Muscle of leg (tissue), 11 donors: ENCODE data around the gene RNF213. TPM values are rescaled to one million over a fixed set of nuclear protein-coding genes. Genes with fewer than 3 reads are reported as not detected.

Source experiments
- DNase-seq: peaks from one replicate; pipeline ENCODE4 v3.0.0; 2013
- H3K27ac ChIP-seq: one replicate; pipeline ENCODE4 v1.5.1; 2013; ENCODE audit warnings: mild to moderate bottlenecking, low read length, control low read depth
- H3K27me3 ChIP-seq: one replicate; pipeline ENCODE4 v1.6.1; 2013; ENCODE audit warnings: low read length; ENCODE audit not compliant: control insufficient read depth, insufficient read depth
- H3K36me3 ChIP-seq: one replicate; pipeline ENCODE4 v1.6.1; 2013; ENCODE audit warnings: low read length; ENCODE audit not compliant: control insufficient read depth, insufficient read depth
- H3K4me1 ChIP-seq: one replicate; pipeline ENCODE4 v1.6.1; 2013; ENCODE audit warnings: low read length; ENCODE audit not compliant: control insufficient read depth, insufficient read depth
- H3K4me3 ChIP-seq: one replicate; pipeline ENCODE4 v1.5.1; 2013; ENCODE audit warnings: low read length, control low read depth
- H3K9me3 ChIP-seq: replicated peaks from 2 replicates; pipeline ENCODE4 v1.6.1; 2013; ENCODE audit warnings: low read depth, low read length; ENCODE audit not compliant: control insufficient read depth
- WGBS: methylation state at CpG from one replicate; pipeline ENCODE4 v1.1.5; 2013; ENCODE audit warnings: missing lambda C conversion rate; ENCODE audit not compliant: insufficient coverage; 5-methylcytosine and 5-hydroxymethylcytosine counted together
- polyA plus RNA-seq, 8 donors: library from polyadenylated mRNA; unstranded; fragments of 120-200 nt; gene quantifications; one replicate each; pipeline versions ENCODE4 v1.2.1 to v1.2.3, GENCODE V29; 2013; ENCODE audit warnings: inconsistent platforms in 1 of 8, low replicate concordance in 1 of 8; ENCODE audit not compliant: insufficient read length in 8 of 8, insufficient read depth in 1 of 8
- total RNA-seq: library from RNA; stranded (reverse); fragments of 120-200 nt; gene quantifications from one replicate; pipeline ENCODE4 v1.2.4, GENCODE V29; 2013

Gene RNF213
- total and polyA plus RNA-seq, 9 donors, result 23.0 to 43.0 (median 32.9) TPM

DNA sequence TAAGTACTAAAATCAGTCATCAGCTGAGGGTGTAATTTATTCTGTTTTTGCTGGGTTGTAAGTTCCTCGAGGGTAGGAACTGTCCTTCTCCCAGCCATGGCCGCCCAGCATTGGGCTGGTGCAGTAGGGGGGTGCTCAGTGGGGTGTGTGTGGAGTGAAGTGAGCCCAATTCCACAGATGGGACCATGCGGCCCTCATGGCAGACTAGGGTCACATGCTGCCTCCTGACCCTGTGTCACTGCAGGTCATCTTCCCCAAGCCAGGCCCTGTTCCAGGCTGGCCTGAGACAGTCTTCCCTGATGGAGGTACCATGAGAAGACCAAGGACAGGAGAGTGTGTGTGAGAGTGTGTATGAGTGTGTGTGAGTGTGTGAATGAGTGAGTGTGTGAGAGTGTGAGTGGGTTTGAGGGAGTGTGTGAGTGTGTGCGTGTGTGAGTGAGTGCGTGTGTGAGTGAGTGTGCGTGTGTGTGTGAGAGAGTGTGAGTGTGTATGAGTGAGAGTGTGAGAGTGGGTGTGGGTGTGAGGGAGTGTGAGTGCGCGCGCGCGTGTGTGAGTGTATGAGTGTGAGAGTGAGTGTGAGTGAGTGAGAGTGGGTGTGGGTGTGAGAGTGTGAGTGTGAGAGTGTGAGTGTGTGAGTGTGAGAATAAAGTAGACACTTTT is 36.7 kb upstream of the RNF213 start:
- no peaks in the 10 kb centered on the region for H3K27me3 ChIP-seq
- 67% methylated on average over 11 of the region's 11 CpGs for WGBS
- peaks cover 20% of the 10 kb centered on the region for H3K4me1 ChIP-seq
- H3K36me3 ChIP-seq, result peaks cover 22% of the 10 kb centered on the region
- no peak for DNase-seq
- no peaks in the 10 kb centered on the region for H3K9me3 ChIP-seq
- no peak overlapping the region for H3K4me3 ChIP-seq
- H3K27ac ChIP-seq, result no peak overlapping the region

DNA sequence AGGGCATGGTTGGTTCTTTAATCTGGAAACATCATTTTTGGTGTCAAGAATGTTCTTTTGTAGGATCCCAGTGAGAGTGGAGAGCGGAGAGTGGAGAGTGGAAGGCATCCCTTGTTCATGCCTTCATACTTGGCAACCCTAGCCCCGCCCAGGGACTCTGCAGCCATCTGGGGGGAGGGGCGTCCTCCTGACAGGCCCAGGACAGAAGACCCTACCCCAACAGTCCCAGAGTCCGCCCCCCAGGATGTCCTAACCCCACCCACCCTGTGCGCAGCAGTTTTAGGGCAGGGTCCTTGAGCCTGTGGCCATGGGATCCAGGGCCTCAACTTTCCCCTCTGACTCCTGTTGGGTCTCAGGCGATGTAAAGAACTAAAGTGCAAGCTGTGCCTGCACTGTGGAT is 36.0 kb upstream of the RNF213 start:
- 90% methylated on average over 3 of the region's 6 CpGs for WGBS
- Histone ChIP-seq H3K36me3 (peaks cover 23% of the 10 kb centered on the region), H3K9me3 (no peaks in the 10 kb centered on the region), H3K4me3 (no peak overlapping the region), H3K27ac (no peak overlapping the region), H3K4me1 (peaks cover 13% of the 10 kb centered on the region), H3K27me3 (no peaks in the 10 kb centered on the region)
- DNase-seq, result no peak

DNA sequence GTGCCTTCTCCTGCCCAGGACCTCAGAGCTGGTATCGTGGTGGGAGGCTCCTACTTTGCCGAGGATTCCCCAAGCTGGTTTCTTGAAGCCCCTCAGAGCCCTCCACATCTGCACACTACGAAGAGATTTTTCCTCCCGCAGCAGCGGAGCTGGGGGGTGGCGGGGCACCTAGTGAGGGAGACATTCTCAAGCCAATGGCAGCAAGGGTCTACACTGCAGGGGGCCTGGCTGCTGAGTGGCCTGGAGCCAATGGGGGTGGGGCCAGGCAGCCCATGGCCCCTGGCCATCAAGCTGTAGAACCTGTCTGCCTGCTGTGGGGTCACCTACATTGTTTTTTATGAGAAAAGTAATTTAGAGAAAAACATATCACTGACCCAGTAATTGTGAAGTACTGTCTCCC is 35.4 kb upstream of the RNF213 start:
- H3K4me1 ChIP-seq, result peaks cover 10% of the 10 kb centered on the region
- no peak for DNase-seq
- peaks cover 26% of the 10 kb centered on the region for H3K36me3 ChIP-seq
- H3K27ac ChIP-seq, result no peak overlapping the region
- H3K4me3 ChIP-seq, result no peak overlapping the region
- no peaks in the 10 kb centered on the region for H3K9me3 ChIP-seq
- 67% methylated on average over 3 of the region's 6 CpGs for WGBS
- H3K27me3 ChIP-seq, result no peaks in the 10 kb centered on the region

- Histone ChIP-seq H3K4me3 (no peak overlapping the region), H3K4me1 (no peaks in the 10 kb centered on the region), H3K36me3 (peaks cover 28% of the 10 kb centered on the region), H3K9me3 (peaks cover 1% of the 10 kb centered on the region), H3K27ac (no peak overlapping the region), H3K27me3 (no peaks in the 10 kb centered on the region)
- WGBS, result 67% methylated on average over 2 of the region's 4 CpGs
- no peak for DNase-seq
These were observed 33.5 kb upstream of the RNF213 start for GRCh38 chr17:80227156-80227555.

DNA sequence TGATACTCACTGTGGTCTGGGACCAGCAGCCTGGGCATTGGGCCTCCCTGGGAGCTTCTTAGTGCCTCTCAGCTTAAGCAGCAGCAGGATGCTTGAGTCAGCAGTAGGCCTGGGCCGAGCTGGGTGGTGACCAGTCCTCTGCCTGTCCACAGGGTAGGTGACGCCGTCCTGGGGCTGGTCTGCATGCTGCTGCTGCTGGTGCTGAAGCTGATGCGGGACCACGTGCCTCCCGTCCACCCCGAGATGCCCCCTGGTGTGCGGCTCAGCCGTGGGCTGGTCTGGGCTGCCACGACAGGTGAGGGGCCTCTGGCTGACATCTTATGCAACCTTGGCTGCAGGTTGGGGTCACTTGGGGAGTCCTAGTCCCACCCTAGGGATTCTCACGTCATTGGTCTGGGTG is 33.0 kb upstream of the RNF213 start:
- Histone ChIP-seq H3K4me3 (no peak overlapping the region), H3K4me1 (no peaks in the 10 kb centered on the region), H3K27me3 (no peaks in the 10 kb centered on the region), H3K36me3 (peaks cover 28% of the 10 kb centered on the region), H3K27ac (no peak overlapping the region), H3K9me3 (peaks cover 6% of the 10 kb centered on the region)
- WGBS, result 91% methylated on average over 10 of the region's 11 CpGs
- DNase-seq, result no peak

DNA sequence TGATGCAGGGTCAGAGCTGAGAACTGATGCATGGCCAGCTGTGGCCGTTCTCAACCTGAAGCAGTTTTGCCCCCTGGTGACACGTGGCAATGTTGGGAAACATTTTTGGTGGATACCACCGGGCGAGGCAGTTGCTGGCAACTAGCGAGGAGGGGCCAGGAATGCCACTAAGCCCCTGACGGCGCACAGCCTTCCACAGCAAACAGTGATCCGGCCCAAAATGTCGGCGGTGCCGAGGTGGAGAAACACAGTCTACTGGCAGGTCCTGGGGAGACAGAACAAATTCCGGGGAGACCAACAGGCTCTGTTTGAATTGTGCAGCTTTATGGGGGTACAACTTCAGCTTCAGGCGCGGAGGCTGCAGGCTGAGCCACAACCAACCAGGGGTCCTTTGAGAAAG is 32.2 kb upstream of the RNF213 start:
- 85% methylated on average over 14 of the region's 14 CpGs for WGBS
- H3K4me3 ChIP-seq, result no peak overlapping the region
- H3K27ac ChIP-seq, result no peak overlapping the region
- no peaks in the 10 kb centered on the region for H3K27me3 ChIP-seq
- peaks cover 14% of the 10 kb centered on the region for H3K9me3 ChIP-seq
- H3K36me3 ChIP-seq, result peaks cover 30% of the 10 kb centered on the region
- no peak for DNase-seq
- H3K4me1 ChIP-seq, result no peaks in the 10 kb centered on the region

- Histone ChIP-seq H3K4me3 (no peak overlapping the region), H3K9me3 (peaks cover 17% of the 10 kb centered on the region), H3K27ac (no peak overlapping the region), H3K27me3 (no peaks in the 10 kb centered on the region), H3K4me1 (no peaks in the 10 kb centered on the region), H3K36me3 (peaks cover 28% of the 10 kb centered on the region)
- 87% methylated on average over 3 of the region's 4 CpGs for WGBS
- no peak for DNase-seq
These were observed 31.6 kb upstream of the RNF213 start for GRCh38 chr17:80229011-80229410.

DNA sequence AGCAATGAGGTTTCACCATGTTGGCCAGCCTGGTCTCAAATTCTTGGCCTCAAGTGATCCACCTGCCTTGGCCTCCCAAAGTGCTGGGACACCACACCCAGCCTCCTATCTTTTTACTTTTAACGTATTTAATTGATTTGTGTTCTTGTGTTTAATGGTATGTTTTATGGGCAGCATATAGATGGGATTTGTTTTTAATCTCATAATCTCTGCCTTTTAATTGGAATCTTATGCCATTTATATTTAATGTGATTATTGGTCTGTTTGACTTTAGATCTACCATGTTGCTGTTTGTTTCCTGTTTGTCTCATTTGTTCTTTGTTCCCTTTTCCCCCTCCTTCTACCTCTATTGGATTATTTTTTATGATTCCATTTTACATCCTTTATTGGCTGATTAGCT is 28.2 kb upstream of the RNF213 start:
- Histone ChIP-seq H3K27ac (no peak overlapping the region), H3K4me1 (no peaks in the 10 kb centered on the region), H3K9me3 (peaks cover 17% of the 10 kb centered on the region), H3K36me3 (peaks cover 43% of the 10 kb centered on the region), H3K27me3 (no peaks in the 10 kb centered on the region), H3K4me3 (no peak overlapping the region)
- WGBS, result no CpG with 5 or more reads among the region's 1 CpG
- no peak for DNase-seq

DNA sequence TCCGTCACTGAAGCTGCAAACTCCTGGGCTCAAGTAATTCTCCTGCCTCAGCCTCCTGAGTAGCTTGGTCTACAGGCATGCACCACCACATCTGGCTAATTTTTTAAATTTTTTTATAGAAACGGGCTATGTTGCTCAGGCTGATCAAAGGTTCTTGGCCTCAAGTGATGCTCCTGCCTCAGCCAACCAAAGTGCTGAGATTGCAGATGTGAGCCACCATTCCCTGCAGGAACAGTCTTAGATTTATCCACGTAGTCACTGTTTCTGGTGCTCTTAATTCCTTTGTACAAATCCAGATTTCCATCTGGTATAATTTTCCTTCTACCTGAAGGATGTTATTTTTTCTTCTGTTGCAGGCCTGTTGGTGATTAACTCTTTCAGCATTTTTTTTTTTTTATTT is 27.4 kb upstream of the RNF213 start:
- no peaks in the 10 kb centered on the region for H3K27me3 ChIP-seq
- DNase-seq, result no peak
- peaks cover 17% of the 10 kb centered on the region for H3K9me3 ChIP-seq
- no peaks in the 10 kb centered on the region for H3K4me1 ChIP-seq
- H3K36me3 ChIP-seq, result peaks cover 45% of the 10 kb centered on the region
- no peak overlapping the region for H3K27ac ChIP-seq
- H3K4me3 ChIP-seq, result no peak overlapping the region
- 89% methylated on average over 1 of the region's 3 CpGs for WGBS

DNA sequence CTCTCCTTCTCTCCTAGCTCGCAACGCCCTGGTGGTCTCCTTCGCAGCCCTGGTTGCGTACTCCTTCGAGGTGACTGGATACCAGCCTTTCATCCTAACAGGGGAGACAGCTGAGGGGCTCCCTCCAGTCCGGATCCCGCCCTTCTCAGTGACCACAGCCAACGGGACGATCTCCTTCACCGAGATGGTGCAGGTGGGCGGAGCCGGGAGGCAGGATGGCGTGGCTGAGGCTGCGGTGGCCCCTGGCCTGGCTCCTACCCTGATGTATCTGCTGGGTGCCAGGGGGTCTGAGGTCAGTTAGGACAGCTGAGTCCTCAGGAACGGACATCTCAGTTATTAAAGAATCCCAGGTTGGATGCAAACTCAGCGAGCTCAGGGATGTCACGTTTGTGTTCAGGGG is 23.7 kb upstream of the RNF213 start:
- peaks cover 47% of the 10 kb centered on the region for H3K36me3 ChIP-seq
- peaks cover 17% of the 10 kb centered on the region for H3K9me3 ChIP-seq
- WGBS, result 80% methylated on average over 16 of the region's 17 CpGs
- DNase-seq, result no peak
- no peak overlapping the region for H3K4me3 ChIP-seq
- no peaks in the 10 kb centered on the region for H3K27me3 ChIP-seq
- H3K27ac ChIP-seq, result no peak overlapping the region
- no peaks in the 10 kb centered on the region for H3K4me1 ChIP-seq

GRCh38 chr17:80237386-80237785 is 23.3 kb upstream of the RNF213 start:
- Histone ChIP-seq H3K27ac (no peak overlapping the region), H3K27me3 (no peaks in the 10 kb centered on the region), H3K9me3 (peaks cover 14% of the 10 kb centered on the region), H3K4me1 (no peaks in the 10 kb centered on the region), H3K4me3 (no peak overlapping the region), H3K36me3 (peaks cover 50% of the 10 kb centered on the region)
- WGBS, result 93% methylated on average over 4 of the region's 10 CpGs
- no peak for DNase-seq
